ENCODE data around the gene SNUPN. TPM values are rescaled to one million over a fixed set of nuclear protein-coding genes. Genes with fewer than 3 reads are reported as not detected.

SNUPN gene
- total RNA-seq, 4 donors from 2014 or later = 8.7 to 19.1 (median 13.5) TPM

GRCh38 chr15:75654201-75654907 is 28.8 kb upstream of the SNUPN start:
- intact Hi-C loops (cut with DNase I) = no loop called here
- DNase-seq = no peak
- H3K36me3 ChIP-seq = peaks cover 3 to 65% (median 8%) of the 10 kb centered on the region in 3 donors
- H3K9me3 ChIP-seq = no peaks in the 10 kb centered on the region
- peak overlapping the region in 3 of 4 donors; percentile 5 to 96 (median 7) for H3K27ac ChIP-seq
- TF ChIP-seq POLR2A (IDR thresholded peaks at IDR 0.05) (no peak), CTCF (IDR thresholded peaks at IDR 0.05) (no peak)
- no peak overlapping the region for H3K4me3 ChIP-seq
- no peaks in the 10 kb centered on the region for H3K27me3 ChIP-seq
- WGBS, 2 donors = 20 to 66% methylated on average over 3 to 4 of the region's 4 CpGs
- H3K4me1 ChIP-seq = peaks cover 63 to 99% (median 71%) of the 10 kb centered on the region in 3 donors

- no peaks in the 10 kb centered on the region for H3K27me3 ChIP-seq
- H3K4me3 ChIP-seq = peak overlapping the region in 2 of 4 donors; percentile 90 to 97
- DNase-seq = no peak
- H3K36me3 ChIP-seq = peaks cover 3 to 58% (median 8%) of the 10 kb centered on the region in 3 donors
- intact Hi-C loops (cut with DNase I) = no loop called here
- H3K9me3 ChIP-seq = no peaks in the 10 kb centered on the region
- 79 to 86% methylated on average over 12 of the region's 16 CpGs for WGBS, 2 donors
- TF ChIP-seq POLR2A (IDR thresholded peaks at IDR 0.05) = no peak
- TF ChIP-seq CTCF (IDR thresholded peaks at IDR 0.05) = no peak
- H3K4me1 ChIP-seq = peaks cover 70 to 99% (median 74%) of the 10 kb centered on the region in 3 donors
- peak overlapping the region; percentile 30 to 99 (median 86) for H3K27ac ChIP-seq
Observed at GRCh38 chr15:75653347-75653913, 27.9 kb upstream of the SNUPN start.

- Histone ChIP-seq H3K9me3 (no peaks in the 10 kb centered on the region), H3K36me3 (peaks cover 0 to 43% (median 1%) of the 10 kb centered on the region in 3 donors), H3K27me3 (no peaks in the 10 kb centered on the region), H3K4me1 (peaks cover 70 to 89% (median 74%) of the 10 kb centered on the region in 3 donors), H3K4me3 (peak overlapping the region; percentile 12 to 97 (median 84)), H3K27ac (peak overlapping the region; percentile 47 to 99 (median 86))
- intact Hi-C loops (cut with DNase I) = no loop called here
- 7 to 42% methylated on average over 2 of the region's 2 CpGs for WGBS, 2 donors
- TF ChIP-seq POLR2A (IDR thresholded peaks at IDR 0.05) = no peak
- TF ChIP-seq CTCF (IDR thresholded peaks at IDR 0.05) = no peak
- DNase-seq = no peak
Observed at GRCh38 chr15:75651810-75652543, 26.5 kb upstream of the SNUPN start.

GRCh38 chr15:75650908-75651809 is 25.6 kb upstream of the SNUPN start:
- DNase-seq = no peak
- WGBS, 2 donors = 44 to 51% methylated on average over 5 to 6 of the region's 9 CpGs
- Histone ChIP-seq H3K36me3 (peaks cover 0 to 35% (median 0%) of the 10 kb centered on the region in 3 donors), H3K27ac (peak overlapping the region; percentile 47 to 99 (median 86)), H3K27me3 (no peaks in the 10 kb centered on the region), H3K4me3 (peak overlapping the region; percentile 12 to 97 (median 84)), H3K4me1 (peaks cover 77 to 89% (median 79%) of the 10 kb centered on the region in 3 donors), H3K9me3 (no peaks in the 10 kb centered on the region)
- TF ChIP-seq POLR2A (IDR thresholded peaks at IDR 0.05) (no peak), CTCF (IDR thresholded peaks at IDR 0.05) (no peak)
- intact Hi-C loops (cut with DNase I) = no loop called here
